ENCODE measurements around the gene KIF17.

The KIF17 gene

GRCh38 chr1:20663365-20663764 is 54.4 kb downstream of the KIF17 start:
- in situ Hi-C loops (cut with HindIII; ENCODE audit: low sequenced_read_pairs) = no loop called here

- in situ Hi-C loops (cut with HindIII; ENCODE audit: low sequenced_read_pairs) = no loop called here
Observed at GRCh38 chr1:20662110-20662475, 55.7 kb downstream of the KIF17 start.

GRCh38 chr1:20661207-20662109 is 56.3 kb downstream of the KIF17 start, which contains the start of gene DDOST:
DDOST (minus strand) TSS chr1:20661369; CDS start chr1:20661350, 19 bp downstream.
- in situ Hi-C loops (cut with HindIII; ENCODE audit: low sequenced_read_pairs) = no loop called here

- in situ Hi-C loops (cut with HindIII; ENCODE audit: low sequenced_read_pairs) = no loop called here
Observed at GRCh38 chr1:20660847-20661206, 57.0 kb downstream of the KIF17 start.

- in situ Hi-C loops (cut with HindIII; ENCODE audit: low sequenced_read_pairs) = no loop called here
Observed at GRCh38 chr1:20660363-20660762, 57.4 kb downstream of the KIF17 start.

- in situ Hi-C loops (cut with HindIII; ENCODE audit: low sequenced_read_pairs) = loop anchor here (5.0 kb wide), 1 partner anchor 146 kb away; no protein-coding TSS in a partner anchor
Observed at GRCh38 chr1:20658166-20658915, 59.5 kb downstream of the KIF17 start.

- in situ Hi-C loops (cut with HindIII; ENCODE audit: low sequenced_read_pairs) = loop anchor here (5.0 kb wide), 1 partner anchor 145 kb away; no protein-coding TSS in a partner anchor
Observed at GRCh38 chr1:20657024-20657423, 60.8 kb downstream of the KIF17 start.

GRCh38 chr1:20654104-20654690 is 63.6 kb downstream of the KIF17 start:
- in situ Hi-C loops (cut with HindIII; ENCODE audit: low sequenced_read_pairs) = no loop called here

GRCh38 chr1:20652300-20652699 is 65.5 kb downstream of the KIF17 start:
- in situ Hi-C loops (cut with HindIII; ENCODE audit: low sequenced_read_pairs) = no loop called here

- in situ Hi-C loops (cut with HindIII; ENCODE audit: low sequenced_read_pairs) = no loop called here
Observed at GRCh38 chr1:20648946-20649345, 68.9 kb downstream of the KIF17 start.

- in situ Hi-C loops (cut with HindIII; ENCODE audit: low sequenced_read_pairs) = no loop called here
Observed at GRCh38 chr1:20648438-20648837, 69.4 kb downstream of the KIF17 start.

- in situ Hi-C loops (cut with HindIII; ENCODE audit: low sequenced_read_pairs) = no loop called here
Observed at GRCh38 chr1:20645414-20645813, 72.4 kb downstream of the KIF17 start.

GRCh38 chr1:20644416-20644815 is 73.4 kb downstream of the KIF17 start:
- in situ Hi-C loops (cut with HindIII; ENCODE audit: low sequenced_read_pairs) = no loop called here

GRCh38 chr1:20643080-20643479 is 74.7 kb downstream of the KIF17 start:
- in situ Hi-C loops (cut with HindIII; ENCODE audit: low sequenced_read_pairs) = no loop called here

GRCh38 chr1:20641975-20642374 is 75.8 kb downstream of the KIF17 start:
- in situ Hi-C loops (cut with HindIII; ENCODE audit: low sequenced_read_pairs) = no loop called here

- in situ Hi-C loops (cut with HindIII; ENCODE audit: low sequenced_read_pairs) = no loop called here
Observed at GRCh38 chr1:20640183-20640597, 77.6 kb downstream of the KIF17 start.

- in situ Hi-C loops (cut with HindIII; ENCODE audit: low sequenced_read_pairs) = no loop called here
Observed at GRCh38 chr1:20636785-20637347, 80.9 kb downstream of the KIF17 start.

GRCh38 chr1:20634594-20635084 is 83.2 kb downstream of the KIF17 start:
- in situ Hi-C loops (cut with HindIII; ENCODE audit: low sequenced_read_pairs) = no loop called here

- in situ Hi-C loops (cut with HindIII; ENCODE audit: low sequenced_read_pairs) = no loop called here
Observed at GRCh38 chr1:20634065-20634593, 83.7 kb downstream of the KIF17 start.

GRCh38 chr1:20633190-20634064 is 84.4 kb downstream of the KIF17 start, which contains the start of gene PINK1:
PINK1 (plus strand) TSS chr1:20633458; CDS start chr1:20633549, 91 bp downstream.
- in situ Hi-C loops (cut with HindIII; ENCODE audit: low sequenced_read_pairs) = no loop called here

All from DLD1 (cell line).